ENCODE measurements around the gene PTPN2. TPM values are rescaled to one million over a fixed set of nuclear protein-coding genes. Genes with fewer than 3 reads are reported as not detected.
A peak's percentile ranks its signal among the peaks of the same experiment; 100 is the strongest.
"Not testable (repeated sequence)": the region's sequence is repeated elsewhere in the genome, so short reads cannot be mapped to it uniquely, and the experiment has no call there.

Gene PTPN2
- total RNA-seq, 6 experiments from 2014 or later = 7.5 to 41.1 (median 14.7) TPM

DNA sequence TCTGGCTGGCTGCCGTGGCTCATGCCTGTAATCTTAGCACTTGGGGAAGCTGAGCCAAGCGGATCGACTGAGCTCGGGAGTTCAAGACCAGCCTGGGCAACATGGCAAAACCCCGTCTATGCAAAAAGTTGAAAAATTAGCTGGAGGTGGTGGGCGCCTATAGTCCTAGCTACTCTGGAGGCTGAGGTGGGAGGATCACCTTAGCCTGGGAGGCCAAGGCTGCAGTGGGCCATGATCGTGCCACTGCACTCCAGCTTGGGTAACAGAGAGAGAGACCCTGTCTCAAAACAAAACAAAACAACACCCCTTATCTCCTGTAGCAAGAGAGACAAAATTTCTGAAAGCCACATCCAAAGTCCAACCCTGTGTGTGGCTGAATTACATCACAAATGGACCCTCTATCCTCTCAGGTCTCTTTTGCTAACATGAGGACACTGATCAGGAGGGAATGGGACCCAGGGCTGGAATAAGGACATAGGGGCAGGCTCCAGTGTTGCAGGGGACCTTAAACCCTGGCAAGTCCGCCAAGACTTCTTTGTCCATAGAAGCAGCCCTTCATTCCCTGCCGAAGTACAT is 116.4 kb downstream of the PTPN2 start:
- intact Hi-C loops (cut with DNase I) = no loop called here
- Histone ChIP-seq H3K4me3 (no peak overlapping the region), H3K27me3 (no peaks in the 10 kb centered on the region), H3K4me1 (no peaks in the 10 kb centered on the region), H3K36me3 (no peaks in the 10 kb centered on the region), H3K27ac (no peak overlapping the region), H3K9me3 (no peaks in the 10 kb centered on the region)
- TF ChIP-seq, protein P1, sequence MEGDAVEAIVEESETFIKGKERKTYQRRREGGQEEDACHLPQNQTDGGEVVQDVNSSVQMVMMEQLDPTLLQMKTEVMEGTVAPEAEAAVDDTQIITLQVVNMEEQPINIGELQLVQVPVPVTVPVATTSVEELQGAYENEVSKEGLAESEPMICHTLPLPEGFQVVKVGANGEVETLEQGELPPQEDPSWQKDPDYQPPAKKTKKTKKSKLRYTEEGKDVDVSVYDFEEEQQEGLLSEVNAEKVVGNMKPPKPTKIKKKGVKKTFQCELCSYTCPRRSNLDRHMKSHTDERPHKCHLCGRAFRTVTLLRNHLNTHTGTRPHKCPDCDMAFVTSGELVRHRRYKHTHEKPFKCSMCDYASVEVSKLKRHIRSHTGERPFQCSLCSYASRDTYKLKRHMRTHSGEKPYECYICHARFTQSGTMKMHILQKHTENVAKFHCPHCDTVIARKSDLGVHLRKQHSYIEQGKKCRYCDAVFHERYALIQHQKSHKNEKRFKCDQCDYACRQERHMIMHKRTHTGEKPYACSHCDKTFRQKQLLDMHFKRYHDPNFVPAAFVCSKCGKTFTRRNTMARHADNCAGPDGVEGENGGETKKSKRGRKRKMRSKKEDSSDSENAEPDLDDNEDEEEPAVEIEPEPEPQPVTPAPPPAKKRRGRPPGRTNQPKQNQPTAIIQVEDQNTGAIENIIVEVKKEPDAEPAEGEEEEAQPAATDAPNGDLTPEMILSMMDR (IDR thresholded peaks at IDR 0.05) = no peak
- TF ChIP-seq POLR2A (IDR thresholded peaks at IDR 0.05) = no peak
- WGBS (ENCODE audit: insufficient coverage, low coverage, low lambda C conversion rate, missing lambda C conversion rate) = 91% methylated on average over 6 of the region's 9 CpGs
- no peak for ATAC-seq
- DNase-seq = no peak

GRCh38 chr18:12766986-12767433 is 117.0 kb downstream of the PTPN2 start:
- intact Hi-C loops (cut with DNase I) = no loop called here
- H3K4me3 ChIP-seq = no peak overlapping the region
- no peaks in the 10 kb centered on the region for H3K9me3 ChIP-seq
- no peaks in the 10 kb centered on the region for H3K27me3 ChIP-seq
- ATAC-seq = peak; percentile 64 to 79 (median 78)
- no peak overlapping the region for H3K27ac ChIP-seq
- H3K4me1 ChIP-seq = no peaks in the 10 kb centered on the region
- DNase-seq = peak in 1 of 3 donors; percentile 26
- TF ChIP-seq POLR2A (IDR thresholded peaks at IDR 0.05) = no peak
- TF ChIP-seq, protein P1 (IDR thresholded peaks at IDR 0.05) = peak in 2 of 4 donors; percentile 9 to 20
- 0% methylated on average over 1 of the region's 13 CpGs for WGBS (ENCODE audit: insufficient coverage, low coverage, low lambda C conversion rate, missing lambda C conversion rate)
- H3K36me3 ChIP-seq = no peaks in the 10 kb centered on the region

DNA sequence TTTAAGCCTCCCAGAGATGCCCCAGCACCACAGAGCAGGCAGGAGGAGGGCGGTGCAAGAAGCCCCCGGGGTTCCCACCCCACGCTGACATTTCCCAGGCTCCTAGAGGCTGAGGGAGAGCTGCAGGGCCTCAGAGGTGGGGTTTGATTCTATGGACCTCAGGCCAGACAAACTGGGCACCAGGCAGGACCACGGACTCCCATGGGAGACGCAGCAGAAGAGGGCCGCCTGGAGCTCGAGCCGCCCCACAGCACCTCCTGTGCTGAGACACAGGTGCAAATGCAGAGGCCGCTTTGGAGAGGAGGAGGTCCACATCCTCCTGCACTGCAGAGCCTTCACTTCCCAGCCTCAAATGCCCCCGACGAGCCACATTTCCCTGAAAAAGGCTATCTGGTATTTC is 118.5 kb downstream of the PTPN2 start:
- TF ChIP-seq, protein P1 (IDR thresholded peaks at IDR 0.05) = no peak
- TF ChIP-seq POLR2A (IDR thresholded peaks at IDR 0.05) = no peak
- intact Hi-C loops (cut with DNase I) = no loop called here
- no peaks in the 10 kb centered on the region for H3K9me3 ChIP-seq
- H3K27me3 ChIP-seq = no peaks in the 10 kb centered on the region
- H3K36me3 ChIP-seq = no peaks in the 10 kb centered on the region
- H3K4me3 ChIP-seq = no peak overlapping the region
- ATAC-seq = no peak
- no peaks in the 10 kb centered on the region for H3K4me1 ChIP-seq
- H3K27ac ChIP-seq = no peak overlapping the region
- no CpG with 5 or more reads among the region's 11 CpGs for WGBS (ENCODE audit: insufficient coverage, low coverage, low lambda C conversion rate, missing lambda C conversion rate)
- DNase-seq = no peak

GRCh38 chr18:12765126-12765525 is 118.9 kb downstream of the PTPN2 start:
- peak in 1 of 4 donors; percentile 22 for ATAC-seq

DNA sequence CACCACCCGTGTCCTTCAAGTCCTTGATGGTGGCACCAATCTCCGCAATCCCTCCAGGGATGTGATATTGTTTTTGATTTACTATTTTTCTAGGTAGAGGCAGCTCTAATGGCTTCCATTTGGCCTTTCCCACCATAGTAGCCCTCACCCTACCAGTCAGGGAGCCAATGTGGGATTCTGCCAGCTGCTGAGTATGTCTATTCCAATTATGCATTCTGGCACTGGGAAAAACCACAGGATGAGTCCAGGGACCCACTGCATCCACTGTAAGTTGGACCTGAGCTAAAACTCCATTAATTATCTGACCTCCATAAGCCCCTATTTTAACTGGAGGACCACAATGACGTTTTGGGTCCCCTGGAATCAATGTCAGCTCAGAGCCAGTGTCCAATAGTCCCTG is 125.5 kb downstream of the PTPN2 start:
- DNase-seq; intact Hi-C loops (cut with DNase I); H3K36me3 ChIP-seq; H3K9me3 ChIP-seq; H3K4me3 ChIP-seq; H3K27ac ChIP-seq; H3K27me3 ChIP-seq; ATAC-seq; H3K4me1 ChIP-seq: not testable (repeated sequence)
- WGBS (ENCODE audit: insufficient coverage, low coverage, low lambda C conversion rate, missing lambda C conversion rate) = 75% methylated on average over 3 of the region's 3 CpGs

More at GRCh38 chr18:12765126-12765525, 118.9 kb downstream of the PTPN2 start:
- no peak for TF ChIP-seq POLR2A (IDR thresholded peaks at IDR 0.05)
- TF ChIP-seq, protein P1 (IDR thresholded peaks at IDR 0.05) = no peak
- Histone ChIP-seq H3K36me3 (no peaks in the 10 kb centered on the region), H3K4me3 (no peak overlapping the region), H3K27me3 (no peaks in the 10 kb centered on the region), H3K4me1 (no peaks in the 10 kb centered on the region), H3K27ac (no peak overlapping the region), H3K9me3 (no peaks in the 10 kb centered on the region)
- 77% methylated on average over 2 of the region's 8 CpGs for WGBS (ENCODE audit: insufficient coverage, low coverage, low lambda C conversion rate, missing lambda C conversion rate)
- intact Hi-C loops (cut with DNase I) = no loop called here
- DNase-seq = no peak

GRCh38 chr18:12756619-12757239 is 127.3 kb downstream of the PTPN2 start:
- H3K27ac ChIP-seq; H3K9me3 ChIP-seq; H3K36me3 ChIP-seq; H3K4me3 ChIP-seq; ATAC-seq; H3K27me3 ChIP-seq; DNase-seq; intact Hi-C loops (cut with DNase I); H3K4me1 ChIP-seq: not testable (repeated sequence)
- WGBS (ENCODE audit: insufficient coverage, low coverage, low lambda C conversion rate, missing lambda C conversion rate) = 88% methylated on average over 10 of the region's 14 CpGs

- H3K4me3 ChIP-seq; H3K4me1 ChIP-seq; ATAC-seq; H3K36me3 ChIP-seq; DNase-seq; H3K27me3 ChIP-seq; H3K9me3 ChIP-seq; intact Hi-C loops (cut with DNase I); H3K27ac ChIP-seq: not testable (repeated sequence)
- WGBS (ENCODE audit: insufficient coverage, low coverage, low lambda C conversion rate, missing lambda C conversion rate) = no CpG with 5 or more reads among the region's 6 CpGs
Measured at GRCh38 chr18:12755606-12756005, 128.4 kb downstream of the PTPN2 start.

All from right lobe of liver (tissue), 6 donors.